ENCODE data around the gene TSPOAP1.

TSPOAP1 gene

GRCh38 chr17:58315281-58315711 is 13.3 kb downstream of the TSPOAP1 start:
- peak; percentile 56 for DNase-seq

GRCh38 chr17:58314706-58315015 is 13.9 kb downstream of the TSPOAP1 start:
- peak; percentile 54 for DNase-seq

GRCh38 chr17:58313815-58314705 is 14.5 kb downstream of the TSPOAP1 start:
- no peak for DNase-seq

- no peak for DNase-seq
Observed at GRCh38 chr17:58312829-58313228, 15.8 kb downstream of the TSPOAP1 start.

GRCh38 chr17:58312021-58312630 is 16.5 kb downstream of the TSPOAP1 start:
- peak; percentile 49 for DNase-seq

GRCh38 chr17:58311429-58311894 is 17.1 kb downstream of the TSPOAP1 start:
- peak; percentile 52 for DNase-seq

- peak; percentile 60 for DNase-seq
Observed at GRCh38 chr17:58310511-58311428, 17.8 kb downstream of the TSPOAP1 start.

- peak; percentile 60 for DNase-seq
Observed at GRCh38 chr17:58309918-58310259, 18.7 kb downstream of the TSPOAP1 start.

GRCh38 chr17:58308985-58309917 is 19.3 kb downstream of the TSPOAP1 start:
- peak; percentile 54 for DNase-seq

GRCh38 chr17:58308173-58308984 is 20.2 kb downstream of the TSPOAP1 start:
- peak; percentile 92 for DNase-seq

- no peak for DNase-seq
Observed at GRCh38 chr17:58307468-58308172, 21.0 kb downstream of the TSPOAP1 start.

- DNase-seq, result peak; percentile 57
Observed at GRCh38 chr17:58306131-58306951, 22.3 kb downstream of the TSPOAP1 start.

GRCh38 chr17:58305626-58306025 is 23.0 kb downstream of the TSPOAP1 start:
- peak; percentile 56 for DNase-seq

- peak; percentile 51 for DNase-seq
Observed at GRCh38 chr17:58304750-58305486, 23.7 kb downstream of the TSPOAP1 start.

GRCh38 chr17:58303971-58304749 is 24.4 kb downstream of the TSPOAP1 start:
- peak; percentile 85 for DNase-seq

- peak; percentile 52 for DNase-seq
Observed at GRCh38 chr17:58302919-58303585, 25.5 kb downstream of the TSPOAP1 start.

- peak; percentile 50 for DNase-seq
Observed at GRCh38 chr17:58302171-58302918, 26.2 kb downstream of the TSPOAP1 start.
